HG03354 (cell line): Measurements from ENCODE around the gene NTF3.
"Not testable (repeated sequence)": the region's sequence is repeated elsewhere in the genome, so short reads cannot be mapped to it uniquely, and the experiment has no call there.

Source experiments
- ATAC-seq: cut with Tn5 transposase; IDR thresholded peaks from one replicate; pipeline ENCODE4 v1.9.1; 2021; ENCODE audit warnings: mild to moderate bottlenecking; ENCODE audit not compliant: unreplicated experiment, poor library complexity, severe bottlenecking

NTF3 gene

DNA sequence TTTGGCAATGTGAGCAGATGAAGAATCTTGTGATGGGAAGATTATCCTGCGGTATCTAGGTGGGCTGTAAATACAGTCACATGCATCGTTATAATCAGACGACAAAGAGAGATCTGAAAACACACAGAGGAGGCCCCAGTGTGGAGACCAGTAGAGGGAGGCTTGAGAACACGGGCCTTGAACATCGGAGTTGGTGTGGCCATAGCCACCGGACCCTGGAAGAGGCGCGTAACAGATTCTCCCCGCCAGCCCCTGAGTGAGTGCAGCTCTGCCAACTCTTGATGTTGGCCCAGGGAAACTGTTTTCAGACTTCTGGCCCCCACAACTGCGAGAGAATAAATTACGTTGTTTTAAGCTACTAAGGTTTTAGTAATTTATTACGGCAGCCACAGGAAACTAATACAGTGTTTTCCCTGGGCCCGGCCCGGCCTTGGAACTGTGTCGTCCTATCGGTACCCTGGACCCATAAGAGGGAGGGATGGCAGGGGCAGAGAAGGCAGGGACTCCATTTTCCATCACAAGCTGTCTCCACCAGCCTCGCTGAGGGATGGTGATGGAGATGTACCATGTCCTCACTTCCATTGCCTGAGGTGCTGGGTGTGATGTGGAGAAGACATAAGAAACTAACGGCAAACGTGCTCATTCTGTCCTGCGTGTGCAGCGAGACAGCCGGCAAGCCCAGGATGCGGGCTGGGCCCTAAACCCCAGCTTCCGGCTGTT is 91.6 kb downstream of the NTF3 start:
- no peak for ATAC-seq

DNA sequence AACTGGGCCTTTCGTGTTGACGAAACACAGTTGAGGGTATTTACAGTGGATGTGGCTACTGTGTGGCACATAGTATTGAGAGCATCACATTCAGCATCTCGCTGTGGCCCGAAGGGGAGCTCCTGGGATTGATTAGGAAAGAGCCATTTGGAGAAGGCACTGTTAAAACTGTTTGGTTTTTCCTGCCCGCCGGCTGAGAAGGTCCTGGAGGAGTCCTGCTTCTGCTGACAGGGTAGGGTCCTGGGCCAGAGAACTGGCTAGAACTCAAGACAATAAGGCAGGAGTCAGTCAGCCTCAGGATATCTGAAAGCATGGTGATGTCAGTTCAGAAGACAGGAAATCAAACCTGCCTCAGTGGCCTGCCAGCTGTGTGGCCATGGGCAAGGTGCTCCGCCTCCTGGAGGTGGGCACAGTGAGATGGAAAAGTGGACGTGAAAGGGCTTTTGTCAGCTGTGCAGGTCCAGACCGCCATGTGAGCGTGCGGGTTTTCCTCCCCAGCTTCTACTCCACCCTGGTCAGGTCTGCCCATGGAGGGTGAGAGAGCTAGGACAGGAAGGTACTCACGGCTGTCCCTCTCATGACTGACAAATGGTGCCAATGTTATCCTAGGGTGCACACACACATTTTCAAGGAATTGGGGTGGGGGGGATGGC is 92.3 kb downstream of the NTF3 start:
- ATAC-seq = no peak

DNA sequence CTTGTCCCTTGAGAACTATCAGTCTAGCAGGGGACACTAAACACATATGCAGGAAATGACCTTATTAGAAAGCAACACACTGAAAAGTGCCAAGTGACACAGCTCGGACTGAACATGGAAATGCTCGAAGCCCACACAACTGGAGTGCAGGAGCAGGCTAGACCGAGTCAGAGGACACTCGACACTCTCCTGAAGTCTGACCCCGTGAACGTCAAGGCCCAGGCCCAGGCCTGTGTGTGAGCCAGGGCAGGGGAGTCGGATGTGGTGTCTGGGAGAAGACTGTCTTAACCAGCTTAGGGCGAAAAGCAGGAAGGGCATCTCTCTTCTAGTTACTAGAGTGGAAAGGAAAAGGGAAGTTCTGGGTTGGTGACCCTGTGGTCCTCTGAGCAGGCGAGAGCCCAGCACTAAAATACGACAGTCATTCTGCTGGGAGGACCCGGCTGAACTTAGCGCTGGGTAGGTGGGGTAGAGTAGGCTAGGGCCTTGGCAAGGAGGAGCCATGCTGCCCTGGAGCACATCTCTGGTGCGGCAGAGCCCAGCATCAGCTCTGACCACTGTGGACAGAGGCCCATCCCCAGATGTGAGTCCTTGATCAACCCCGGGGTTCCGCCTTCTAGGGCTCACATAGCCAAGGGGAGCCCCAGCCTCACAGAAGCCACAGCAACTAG is 93.0 kb downstream of the NTF3 start:
- no peak for ATAC-seq

DNA sequence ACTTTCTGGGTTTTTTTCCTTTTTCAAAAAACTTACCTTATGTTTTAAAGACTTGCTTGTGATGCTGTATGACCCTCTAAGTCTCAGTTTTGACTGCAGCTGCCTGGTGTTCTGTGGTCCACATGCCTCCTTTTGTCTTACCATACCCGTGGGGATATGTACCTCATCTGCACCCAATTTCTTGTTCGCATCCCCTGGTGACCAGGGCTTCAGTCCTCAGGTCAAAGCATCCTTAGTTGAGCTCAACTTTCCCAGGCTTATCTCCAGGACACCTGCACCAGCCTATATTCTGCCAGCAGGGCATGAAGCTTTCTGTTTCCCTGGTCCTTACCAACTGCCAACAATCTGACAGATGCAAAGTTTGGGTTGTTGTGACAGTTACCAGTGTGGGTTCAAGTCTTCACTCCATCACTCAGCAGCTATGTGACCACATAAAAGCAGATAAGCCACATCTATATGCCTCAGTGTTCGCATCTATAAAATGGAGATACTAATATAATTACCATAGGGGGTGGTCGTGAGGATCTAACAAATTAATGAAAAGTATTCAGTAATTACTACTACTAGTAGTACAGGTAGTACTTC is 94.0 kb downstream of the NTF3 start:
- ATAC-seq = no peak

DNA sequence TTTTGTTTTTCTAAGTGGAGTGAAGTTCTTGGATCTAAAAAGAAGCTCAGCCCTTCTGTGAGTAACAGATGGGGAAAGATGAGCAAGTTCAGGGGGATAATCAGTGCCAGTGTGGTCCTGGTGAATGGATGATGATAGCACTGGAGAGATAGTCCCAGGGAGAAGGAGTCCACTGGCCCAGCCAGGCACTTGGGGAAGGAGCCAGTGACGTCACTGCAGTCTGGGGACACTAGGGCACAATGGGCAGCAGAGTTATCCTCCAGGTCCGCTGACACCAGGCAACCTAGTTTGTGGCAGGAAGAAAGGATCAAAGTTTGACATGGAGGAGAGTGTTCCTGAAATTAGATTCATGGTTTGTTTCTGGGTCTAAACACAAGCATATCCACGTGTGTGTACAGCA is 101.5 kb downstream of the NTF3 start:
- no peak for ATAC-seq

DNA sequence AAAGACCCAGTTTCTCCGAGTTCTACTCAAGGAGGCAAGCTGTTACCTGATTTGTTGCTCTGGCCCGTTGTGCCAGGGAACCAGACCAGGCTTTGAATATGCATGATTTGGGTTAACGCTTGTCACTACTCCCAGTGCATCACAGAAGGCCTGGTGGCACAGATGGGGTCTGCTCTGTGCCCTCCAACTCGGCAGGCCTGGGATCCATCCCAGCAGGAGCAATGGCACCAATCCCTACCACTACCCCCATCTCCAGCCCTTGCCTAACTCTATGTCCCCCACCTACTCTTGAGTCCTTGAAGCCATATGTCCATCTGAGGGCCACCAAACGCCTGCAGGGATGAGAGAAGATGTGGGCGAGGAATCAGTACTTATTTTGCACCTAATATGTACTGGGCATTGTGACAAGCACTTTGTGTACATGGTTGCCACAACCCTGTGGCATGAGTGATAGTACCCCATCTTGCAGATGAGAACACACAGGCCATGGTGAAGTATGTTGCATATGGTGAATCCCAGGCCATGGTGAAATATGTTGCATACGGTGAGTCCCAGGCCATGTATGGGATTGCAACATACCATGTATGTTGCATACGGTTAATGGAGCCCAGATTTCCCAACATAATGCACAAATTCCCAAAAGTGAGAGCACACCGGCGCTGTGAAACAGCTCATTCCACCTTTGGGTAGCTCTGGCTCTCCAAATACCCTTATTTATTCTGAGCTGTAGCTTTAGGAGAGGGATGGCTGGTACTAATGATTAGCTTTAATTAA is 102.7 kb downstream of the NTF3 start:
- no peak for ATAC-seq

DNA sequence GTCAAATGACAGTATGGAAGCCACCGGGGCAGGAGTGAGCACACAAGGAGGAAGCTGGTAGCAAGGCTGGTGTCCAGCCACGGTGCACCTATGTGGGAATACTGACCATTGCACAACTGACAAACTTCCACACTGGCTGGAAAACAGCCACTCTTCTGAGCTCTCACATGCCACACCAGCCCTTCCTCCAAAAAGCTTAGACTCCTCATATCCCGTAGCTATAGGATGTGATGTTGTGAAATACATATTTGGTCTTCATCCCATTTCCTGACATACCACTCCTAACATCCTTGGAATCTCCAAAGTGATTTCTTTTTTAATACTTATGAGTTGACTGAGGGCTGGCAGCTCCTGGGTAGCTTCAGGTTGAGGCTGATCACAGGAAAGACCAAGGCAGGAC is 103.6 kb downstream of the NTF3 start:
- ATAC-seq = no peak

DNA sequence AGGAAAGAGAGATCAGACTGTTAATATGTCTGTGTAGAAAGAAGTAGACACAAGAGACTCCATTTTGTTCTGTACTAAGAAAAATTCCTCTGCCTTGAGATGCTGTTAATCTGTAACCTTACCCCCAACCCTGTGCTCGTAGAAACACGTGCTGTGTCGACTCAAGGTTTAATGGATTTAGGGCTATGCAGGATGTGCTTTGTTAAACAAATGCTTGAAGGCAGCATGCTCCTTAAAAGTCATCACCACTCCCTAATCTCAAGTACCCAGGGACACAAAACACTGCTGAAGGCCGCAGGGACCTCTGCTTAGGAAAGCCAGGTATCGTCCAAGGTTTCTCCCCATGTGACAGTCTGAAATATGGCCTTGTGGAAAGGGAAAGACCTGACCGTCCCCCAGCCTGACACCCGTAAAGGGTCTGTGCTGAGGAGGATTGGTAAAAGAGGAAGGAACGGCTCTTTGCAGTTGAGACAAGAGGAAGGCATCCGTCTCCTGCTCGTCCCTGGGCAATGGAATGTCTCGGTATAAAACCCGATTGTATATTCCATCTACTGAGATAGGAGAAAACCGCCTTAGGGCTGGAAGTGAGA is 105.2 kb downstream of the NTF3 start:
- not testable (repeated sequence) for ATAC-seq

DNA sequence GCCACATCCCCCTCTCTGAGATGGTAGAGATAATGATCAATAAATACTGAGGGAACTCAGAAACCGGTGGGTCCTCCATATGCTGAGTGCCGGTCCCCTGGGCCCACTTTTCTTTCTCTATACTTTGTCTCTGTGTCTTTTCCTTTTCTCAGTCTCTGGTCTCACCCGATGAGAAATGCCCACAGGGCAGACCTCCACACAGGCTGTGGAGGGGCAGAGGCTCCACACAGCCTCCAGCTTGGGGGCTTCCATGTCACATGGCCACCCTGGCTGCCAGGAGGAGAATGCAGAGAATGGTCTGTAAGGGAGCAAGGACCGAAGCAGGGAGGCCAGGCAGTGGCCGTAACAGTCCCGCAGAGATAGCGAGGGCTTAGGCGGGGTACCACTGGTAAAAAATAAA is 105.9 kb downstream of the NTF3 start:
- no peak for ATAC-seq
